ENCODE results near the gene SMPX.

SMPX gene

DNA sequence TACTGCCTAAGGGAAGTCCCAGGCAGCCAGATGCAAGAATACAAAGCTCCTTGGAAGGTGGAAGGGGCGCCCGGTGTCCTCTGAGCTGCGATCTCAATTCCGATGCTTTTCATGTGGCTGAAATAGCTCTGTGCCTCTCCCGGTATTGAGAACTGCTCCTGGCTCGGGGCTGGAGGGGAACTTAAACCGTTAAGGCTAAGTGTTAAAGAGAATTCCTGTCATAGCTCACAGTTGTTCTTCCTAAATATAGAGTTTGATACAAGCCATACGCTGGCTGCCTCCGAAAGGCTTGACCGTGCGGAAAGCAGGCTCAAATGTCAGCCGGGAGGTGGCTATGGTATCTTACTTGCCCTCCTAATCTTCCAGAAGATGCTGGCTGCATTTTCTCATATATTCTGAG lies at the start of gene SMPX:
TSS of gene SMPX (minus strand) at position 157 of the 400 bp plus-strand sequence. CDS start 3,826 bp downstream, outside the sequence.
- H3K79me2 ChIP-seq (ENCODE audit: control insufficient read depth, low read length) = no peaks in the 10 kb centered on the region
- no peak within 1 kb of the TSS for H3K4me3 ChIP-seq (ENCODE audit: low read length)
- no peaks in the 10 kb centered on the region for H3K9me2 ChIP-seq (replicated peaks; ENCODE audit: control insufficient read depth, low read length)
- H4K20me1 ChIP-seq (ENCODE audit: control insufficient read depth, insufficient read depth, low read depth, low read length) = no peaks in the 10 kb centered on the region
- H3K9me3 ChIP-seq (ENCODE audit: control insufficient read depth, insufficient read depth, low read length) = no peaks in the 10 kb centered on the region
- no peaks in the 10 kb centered on the region for H3K4me1 ChIP-seq (ENCODE audit: control insufficient read depth, low read length)
- no peaks in the 10 kb centered on the region for H3F3A ChIP-seq (ENCODE audit: control insufficient read depth, insufficient read depth)
- no peak within 1 kb of the TSS for H3K27ac ChIP-seq (ENCODE audit: low read depth, low read length)
- H3K4me2 ChIP-seq (ENCODE audit: low read length) = no peak within 1 kb of the TSS
- TF ChIP-seq EZH2phosphoT487 (IDR thresholded peaks at IDR 0.05; ENCODE audit: borderline replicate concordance, low read length) = no peak
- TF ChIP-seq, protein P1, sequence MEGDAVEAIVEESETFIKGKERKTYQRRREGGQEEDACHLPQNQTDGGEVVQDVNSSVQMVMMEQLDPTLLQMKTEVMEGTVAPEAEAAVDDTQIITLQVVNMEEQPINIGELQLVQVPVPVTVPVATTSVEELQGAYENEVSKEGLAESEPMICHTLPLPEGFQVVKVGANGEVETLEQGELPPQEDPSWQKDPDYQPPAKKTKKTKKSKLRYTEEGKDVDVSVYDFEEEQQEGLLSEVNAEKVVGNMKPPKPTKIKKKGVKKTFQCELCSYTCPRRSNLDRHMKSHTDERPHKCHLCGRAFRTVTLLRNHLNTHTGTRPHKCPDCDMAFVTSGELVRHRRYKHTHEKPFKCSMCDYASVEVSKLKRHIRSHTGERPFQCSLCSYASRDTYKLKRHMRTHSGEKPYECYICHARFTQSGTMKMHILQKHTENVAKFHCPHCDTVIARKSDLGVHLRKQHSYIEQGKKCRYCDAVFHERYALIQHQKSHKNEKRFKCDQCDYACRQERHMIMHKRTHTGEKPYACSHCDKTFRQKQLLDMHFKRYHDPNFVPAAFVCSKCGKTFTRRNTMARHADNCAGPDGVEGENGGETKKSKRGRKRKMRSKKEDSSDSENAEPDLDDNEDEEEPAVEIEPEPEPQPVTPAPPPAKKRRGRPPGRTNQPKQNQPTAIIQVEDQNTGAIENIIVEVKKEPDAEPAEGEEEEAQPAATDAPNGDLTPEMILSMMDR (IDR thresholded peaks at IDR 0.05; ENCODE audit: low read depth, low read length, poor library complexity, severe bottlenecking) = no peak
- H3K27me3 ChIP-seq (ENCODE audit: control insufficient read depth, low read length) = no peaks in the 10 kb centered on the region
- H3K36me3 ChIP-seq (ENCODE audit: control insufficient read depth, low read length) = no peaks in the 10 kb centered on the region

DNA sequence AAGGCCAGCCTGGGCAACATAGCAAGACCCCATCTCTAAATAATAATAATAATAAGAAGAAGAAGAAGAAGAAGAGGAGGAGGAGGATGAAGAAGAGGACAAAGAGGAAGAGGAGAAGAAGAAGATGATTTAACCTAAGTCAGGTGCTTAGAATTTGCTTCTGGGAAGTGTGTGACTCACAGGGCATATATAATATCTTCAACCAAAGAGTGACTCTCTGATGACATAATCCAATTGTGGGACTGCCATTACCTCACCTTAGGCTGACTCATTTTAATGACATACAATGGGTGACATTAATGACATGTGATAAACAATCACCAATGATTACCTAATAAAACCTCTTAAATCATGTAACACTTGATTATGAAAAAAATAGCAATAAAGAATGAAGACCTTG lies 48.8 kb upstream of the SMPX start:
- H3K4me2 ChIP-seq (ENCODE audit: low read length) = no peak overlapping the region
- no peaks in the 10 kb centered on the region for H3K9me2 ChIP-seq (replicated peaks; ENCODE audit: control insufficient read depth, low read length)
- no peaks in the 10 kb centered on the region for H3K36me3 ChIP-seq (ENCODE audit: control insufficient read depth, low read length)
- TF ChIP-seq, protein P1 (IDR thresholded peaks at IDR 0.05; ENCODE audit: low read depth, low read length, poor library complexity, severe bottlenecking) = no peak
- TF ChIP-seq EZH2phosphoT487 (IDR thresholded peaks at IDR 0.05; ENCODE audit: borderline replicate concordance, low read length) = no peak
- no peaks in the 10 kb centered on the region for H3K27me3 ChIP-seq (ENCODE audit: control insufficient read depth, low read length)
- H3K79me2 ChIP-seq (ENCODE audit: control insufficient read depth, low read length) = no peaks in the 10 kb centered on the region
- no peaks in the 10 kb centered on the region for H3K4me1 ChIP-seq (ENCODE audit: control insufficient read depth, low read length)
- no peak overlapping the region for H3K4me3 ChIP-seq (ENCODE audit: low read length)
- no peak overlapping the region for H3K27ac ChIP-seq (ENCODE audit: low read depth, low read length)
- H3F3A ChIP-seq (ENCODE audit: control insufficient read depth, insufficient read depth) = no peaks in the 10 kb centered on the region
- H3K9me3 ChIP-seq (ENCODE audit: control insufficient read depth, insufficient read depth, low read length) = no peaks in the 10 kb centered on the region
- H4K20me1 ChIP-seq (ENCODE audit: control insufficient read depth, insufficient read depth, low read depth, low read length) = no peaks in the 10 kb centered on the region

DNA sequence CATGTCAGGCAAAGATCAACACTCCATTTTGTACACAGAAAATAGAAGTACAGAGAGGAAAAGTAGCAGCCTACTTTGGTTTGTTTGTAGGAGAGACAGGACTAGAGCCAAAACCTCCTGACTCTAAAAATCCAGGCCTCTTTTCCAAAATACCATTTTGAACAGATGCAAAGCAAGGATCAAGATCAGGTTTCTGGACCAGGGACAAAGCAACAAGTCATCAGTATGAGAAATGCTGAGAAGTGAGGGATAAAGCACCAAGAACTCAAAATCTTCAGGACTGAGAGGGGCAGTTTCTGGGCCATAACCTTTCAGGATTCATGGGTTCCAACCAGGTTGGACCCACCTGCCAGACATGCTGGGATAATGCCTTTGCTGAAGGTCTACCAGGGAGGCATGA lies 44.9 kb upstream of the SMPX start:
- Histone ChIP-seq H4K20me1 (ENCODE audit: control insufficient read depth, insufficient read depth, low read depth, low read length) (no peaks in the 10 kb centered on the region), H3K9me3 (ENCODE audit: control insufficient read depth, insufficient read depth, low read length) (no peaks in the 10 kb centered on the region), H3K36me3 (ENCODE audit: control insufficient read depth, low read length) (no peaks in the 10 kb centered on the region), H3K4me2 (ENCODE audit: low read length) (no peak overlapping the region), H3K4me3 (ENCODE audit: low read length) (no peak overlapping the region), H3K27ac (ENCODE audit: low read depth, low read length) (no peak overlapping the region), H3K27me3 (ENCODE audit: control insufficient read depth, low read length) (no peaks in the 10 kb centered on the region), H3F3A (ENCODE audit: control insufficient read depth, insufficient read depth) (no peaks in the 10 kb centered on the region), H3K4me1 (ENCODE audit: control insufficient read depth, low read length) (no peaks in the 10 kb centered on the region), H3K79me2 (ENCODE audit: control insufficient read depth, low read length) (no peaks in the 10 kb centered on the region), H3K9me2 (replicated peaks; ENCODE audit: control insufficient read depth, low read length) (no peaks in the 10 kb centered on the region)
- TF ChIP-seq, protein P1 (IDR thresholded peaks at IDR 0.05; ENCODE audit: low read depth, low read length, poor library complexity, severe bottlenecking) = no peak
- no peak for TF ChIP-seq EZH2phosphoT487 (IDR thresholded peaks at IDR 0.05; ENCODE audit: borderline replicate concordance, low read length)
